ENCODE results near the gene CCBE1.

DNA sequence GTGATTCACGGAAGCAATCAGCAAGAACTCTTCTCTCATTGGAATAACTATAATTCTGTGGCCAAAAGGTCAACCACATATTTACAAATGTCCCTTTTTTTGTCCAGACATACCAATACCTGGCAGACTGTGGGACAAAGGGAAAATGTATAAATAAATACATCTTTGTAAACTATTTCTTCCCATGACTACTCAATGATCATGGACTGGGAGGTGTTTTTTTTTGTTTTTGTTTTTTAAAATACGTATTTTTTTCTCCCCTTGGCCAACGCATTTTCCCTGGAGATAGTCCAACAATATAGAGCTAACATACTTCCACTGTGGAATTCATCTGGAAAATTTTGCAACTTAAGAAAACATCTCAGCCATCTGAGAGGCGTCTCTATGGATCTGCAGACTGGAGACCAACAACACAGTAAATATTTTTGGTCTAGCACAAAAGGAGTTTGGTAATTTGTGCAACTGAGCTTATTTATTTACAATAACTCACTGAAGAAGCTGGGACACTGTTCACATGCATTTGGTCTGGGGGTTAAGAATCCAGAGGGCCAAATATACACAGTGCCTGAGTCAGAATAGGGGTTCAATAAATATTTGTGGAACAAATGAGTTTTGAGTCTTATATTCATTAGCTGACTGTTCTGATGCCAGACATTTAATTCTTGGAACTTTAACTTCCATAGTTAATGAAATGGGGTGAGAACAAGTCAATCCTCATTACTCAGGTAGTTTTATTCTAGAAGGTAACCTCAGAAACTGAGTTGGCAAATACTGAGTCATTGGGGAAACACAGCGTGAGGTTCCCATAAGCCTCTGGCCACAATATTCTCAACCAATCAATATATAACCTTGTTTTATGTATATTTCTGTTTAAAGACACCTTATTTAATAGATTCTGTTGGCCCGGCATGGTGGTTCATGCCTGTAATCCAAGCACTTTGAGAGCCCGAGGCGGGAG is 36.2 kb downstream of the CCBE1 start:
- TF ChIP-seq SUZ12 (IDR thresholded peaks at IDR 0.05; ENCODE audit: extremely low read depth, insufficient read depth, insufficient read length) = no peak
- TF ChIP-seq ZNF274 (IDR thresholded peaks at IDR 0.05; ENCODE audit: low read depth, low read length) = no peak
- no peak for TF ChIP-seq YY1 (IDR thresholded peaks at IDR 0.05; ENCODE audit: insufficient read depth, insufficient read length)

All from NT2/D1 (cell line).